ENCODE results near the gene DSCAML1.

Gene DSCAML1

DNA sequence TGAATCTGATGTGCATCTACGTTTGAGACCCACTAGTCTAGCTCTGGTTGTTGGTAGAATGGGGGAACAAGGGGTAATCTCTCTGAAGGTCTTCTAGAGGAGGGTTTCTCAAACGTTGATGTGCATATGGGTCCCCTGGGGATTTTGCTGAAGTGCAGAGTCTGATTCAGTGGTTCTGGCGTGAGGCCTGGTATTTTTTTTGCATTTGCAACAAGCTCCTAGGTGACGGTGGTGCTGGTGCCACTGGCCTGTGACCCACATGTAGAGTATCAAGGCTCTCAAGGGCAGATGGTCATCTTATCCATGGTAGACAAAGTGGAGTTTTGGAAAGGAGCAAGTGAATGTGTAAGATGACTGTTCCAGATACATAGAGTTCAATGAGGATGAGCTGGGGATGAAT, 372.2 kb downstream of the DSCAML1 start:
- in situ Hi-C loops (cut with HindIII; ENCODE audit: low sequenced_read_pairs): no loop called here

DNA sequence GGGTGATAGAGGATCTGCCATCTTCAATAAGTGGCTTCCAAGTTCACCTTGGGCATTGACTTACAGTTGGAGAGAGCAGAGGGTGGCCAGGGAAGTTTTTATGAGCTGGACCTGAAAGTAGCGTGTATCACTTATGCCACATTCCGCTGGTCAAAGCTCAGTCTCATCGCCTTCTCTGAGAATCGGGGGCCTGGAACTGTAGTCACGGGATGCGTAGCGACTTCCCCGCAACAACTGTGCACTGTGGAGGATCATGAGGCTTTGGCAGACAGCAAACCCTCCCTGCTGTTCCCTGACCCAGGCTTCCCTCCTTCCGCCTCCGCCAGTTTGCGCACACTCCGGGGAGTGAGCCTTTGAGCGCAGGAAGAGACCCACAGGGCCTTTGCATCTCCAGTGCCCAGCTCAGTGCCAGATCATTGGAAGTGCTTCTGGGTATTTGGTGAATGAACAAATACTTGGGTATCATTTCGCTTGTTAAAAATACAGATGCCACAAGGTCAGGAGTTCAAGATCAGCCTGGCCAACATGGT, 373.9 kb downstream of the DSCAML1 start:
- in situ Hi-C loops (cut with HindIII; ENCODE audit: low sequenced_read_pairs): no loop called here

DNA sequence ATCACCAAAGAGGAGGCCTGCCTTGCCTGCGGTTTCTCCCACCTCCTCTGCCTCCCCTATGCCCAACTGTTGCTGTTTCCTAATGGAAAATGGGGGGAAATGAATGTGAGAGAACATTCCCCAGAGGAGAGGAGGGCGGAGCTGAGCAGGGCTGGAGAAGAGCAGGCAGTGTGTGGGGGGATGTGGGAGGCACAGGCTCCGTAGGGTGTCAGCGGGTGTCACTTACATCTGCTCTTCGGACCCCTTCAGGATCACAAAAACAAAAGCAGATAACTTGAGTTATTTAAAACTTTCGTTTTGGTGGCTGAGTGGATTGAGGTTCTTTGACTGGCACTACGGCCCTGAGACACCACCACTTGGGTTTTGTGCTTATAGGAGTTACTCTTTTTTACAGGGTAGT, 375.5 kb downstream of the DSCAML1 start:
- in situ Hi-C loops (cut with HindIII; ENCODE audit: low sequenced_read_pairs): no loop called here

DNA sequence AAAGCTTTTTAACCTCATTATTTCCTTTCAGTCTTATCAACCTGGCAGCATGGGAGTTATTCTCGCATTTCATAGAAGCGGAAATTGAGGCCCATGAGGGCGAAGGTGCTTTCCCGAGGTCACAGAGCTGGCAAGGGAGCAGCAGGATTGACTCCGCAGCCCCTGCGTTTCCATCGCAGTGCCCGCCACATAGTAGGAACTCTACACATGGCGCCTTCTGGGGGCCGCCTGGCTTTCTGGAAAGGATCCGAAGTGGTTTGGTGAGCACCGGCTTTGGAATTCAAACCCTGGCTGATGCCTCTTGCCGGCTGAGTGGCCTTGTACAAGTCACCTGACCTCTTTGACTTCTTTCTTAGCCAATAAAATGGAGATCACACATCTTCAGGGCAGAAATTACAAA, 376.0 kb downstream of the DSCAML1 start:
- in situ Hi-C loops (cut with HindIII; ENCODE audit: low sequenced_read_pairs): no loop called here

DNA sequence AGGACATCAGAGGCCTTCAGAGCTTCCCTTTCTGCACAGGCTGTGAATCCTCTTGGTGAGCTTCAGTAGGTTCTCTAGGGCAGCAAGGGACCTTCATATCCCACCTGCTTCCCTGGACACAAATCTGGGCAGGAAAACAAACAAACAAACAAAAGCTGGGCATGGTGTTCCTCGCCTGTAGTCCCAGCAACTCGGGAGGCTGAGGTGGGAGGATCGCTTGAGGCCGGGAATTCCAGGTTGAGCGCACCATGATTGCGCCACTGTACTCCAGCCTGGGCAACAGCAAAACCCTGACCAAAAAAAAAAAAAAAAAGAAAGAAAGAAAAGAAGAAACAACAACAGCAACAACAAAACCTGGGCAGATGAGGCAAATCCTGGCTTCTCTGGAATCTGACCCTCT, 376.4 kb downstream of the DSCAML1 start:
- in situ Hi-C loops (cut with HindIII; ENCODE audit: low sequenced_read_pairs): no loop called here

DNA sequence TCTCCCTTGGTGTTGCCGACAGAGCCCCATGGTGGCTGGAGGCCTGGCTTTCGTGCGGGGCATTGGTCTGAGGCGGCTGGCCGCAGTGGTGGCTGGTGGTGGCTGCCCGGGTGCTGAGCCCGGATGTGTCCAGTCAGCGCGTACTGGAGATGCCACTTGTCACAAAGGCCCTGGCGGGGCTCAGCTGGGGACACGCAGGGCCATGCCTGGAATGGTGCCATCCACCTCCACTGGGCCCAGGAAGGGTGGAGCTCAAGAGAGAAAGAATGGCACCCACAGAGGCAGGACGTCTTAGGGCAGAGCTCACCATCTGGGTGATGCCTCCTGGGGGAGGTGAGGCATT, 376.9 kb downstream of the DSCAML1 start:
- in situ Hi-C loops (cut with HindIII; ENCODE audit: low sequenced_read_pairs): no loop called here

DNA sequence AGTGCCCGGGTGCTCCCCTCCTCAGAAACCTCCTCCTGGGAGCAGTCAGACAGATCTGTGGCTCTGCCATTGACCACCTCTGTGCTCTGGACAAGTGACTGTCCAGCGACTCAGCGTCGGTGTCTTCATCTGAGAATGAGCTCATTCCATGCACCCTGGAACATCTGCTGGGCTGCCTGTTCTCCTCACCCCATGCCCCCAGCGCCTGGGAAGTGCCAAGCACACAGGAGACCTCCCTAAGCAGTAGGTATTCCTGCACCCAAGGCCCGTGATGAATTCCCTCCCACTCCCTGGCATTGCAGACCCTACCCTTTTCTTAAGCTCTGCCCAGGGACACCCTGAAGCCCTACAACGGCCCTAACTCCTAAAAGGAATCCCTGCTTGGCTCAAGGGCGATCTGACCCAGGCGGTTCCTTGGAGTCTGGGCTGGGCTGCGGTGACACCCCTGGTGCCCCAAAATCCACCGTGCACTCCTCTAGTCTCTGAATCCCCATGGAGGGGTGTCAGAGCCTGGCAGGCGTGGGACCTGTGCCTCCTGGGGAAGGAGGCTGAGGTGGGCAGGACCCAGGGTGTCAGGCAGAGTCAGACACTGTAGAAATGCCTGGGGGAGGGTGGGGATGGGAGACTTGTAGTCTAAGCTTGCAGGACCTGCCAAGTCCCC, 377.4 kb downstream of the DSCAML1 start:
- in situ Hi-C loops (cut with HindIII; ENCODE audit: low sequenced_read_pairs): no loop called here

DNA sequence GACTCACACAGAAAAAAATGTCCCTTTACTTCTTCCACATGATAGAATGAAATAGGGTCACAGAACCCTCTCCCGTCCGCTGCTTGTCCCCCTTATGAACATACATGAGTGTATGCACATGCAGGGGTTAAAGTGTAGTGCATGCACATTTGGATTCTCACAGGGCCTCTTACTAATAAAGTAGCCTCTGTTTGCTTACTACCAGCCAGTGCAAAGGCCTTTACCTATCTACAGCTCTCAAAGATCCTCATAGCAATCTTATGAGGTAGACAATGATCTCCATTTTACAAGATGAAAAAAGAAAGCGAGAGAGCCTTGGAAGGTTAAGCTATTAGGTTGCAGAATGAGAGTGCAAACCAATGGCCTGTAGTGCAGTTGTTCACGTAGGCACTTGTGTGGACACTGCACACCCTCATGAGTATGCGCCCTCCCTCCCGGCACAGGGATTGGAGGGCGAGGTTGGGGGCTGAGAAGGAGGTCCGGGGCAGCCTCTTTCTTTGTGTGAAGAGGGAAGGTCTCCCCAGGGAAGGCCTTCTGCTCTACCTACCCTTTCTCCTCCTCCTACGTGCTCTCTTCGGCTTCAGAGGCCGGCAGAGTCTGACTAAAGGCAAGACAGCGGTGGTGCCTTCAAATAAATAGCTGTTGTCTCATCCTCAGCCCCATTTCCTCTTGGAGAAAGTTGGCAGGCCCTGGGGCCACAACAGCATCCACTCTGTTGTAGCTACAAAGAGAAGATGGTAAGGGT, 378.1 kb downstream of the DSCAML1 start:
- in situ Hi-C loops (cut with HindIII; ENCODE audit: low sequenced_read_pairs): no loop called here

DNA sequence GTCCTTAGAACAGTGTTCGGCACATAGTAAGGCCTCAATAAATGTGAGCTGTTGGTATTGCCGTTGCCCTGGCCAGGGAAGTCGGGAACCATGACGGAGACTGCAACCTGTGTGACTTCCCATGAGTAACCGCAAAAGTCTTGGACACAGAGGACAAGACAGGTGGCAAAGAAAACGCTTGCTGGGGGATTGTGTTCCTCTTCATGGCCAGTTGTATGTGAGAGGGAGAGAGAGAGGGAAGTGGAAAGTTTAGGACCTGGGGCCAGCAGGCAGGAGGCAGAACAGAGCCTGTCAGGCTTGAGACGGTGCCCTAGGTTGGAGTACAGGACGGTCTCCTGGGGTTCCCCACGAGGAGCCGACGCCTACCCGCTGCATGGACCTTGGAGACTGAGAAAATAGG, 379.2 kb downstream of the DSCAML1 start:
- in situ Hi-C loops (cut with HindIII; ENCODE audit: low sequenced_read_pairs): no loop called here

DNA sequence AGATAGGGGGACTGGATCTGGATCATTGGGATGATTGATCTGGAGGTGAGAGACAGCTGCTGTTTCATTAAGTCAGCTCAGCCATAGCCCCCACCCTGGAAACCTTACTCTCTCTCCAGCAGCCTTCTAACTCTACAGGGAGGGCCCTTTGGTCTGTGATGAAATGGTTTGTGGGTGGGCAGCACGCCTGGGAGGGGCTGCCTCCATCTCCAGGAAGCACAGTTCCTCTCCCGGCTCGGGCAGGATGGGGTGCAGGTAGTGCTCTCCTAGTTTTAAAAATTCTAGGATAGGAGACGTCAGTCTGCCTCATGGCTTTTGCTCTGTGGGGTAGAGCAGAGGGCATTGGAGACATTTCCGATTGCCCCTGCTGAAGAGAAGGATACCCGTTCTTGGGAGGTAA, 379.7 kb downstream of the DSCAML1 start:
- in situ Hi-C loops (cut with HindIII; ENCODE audit: low sequenced_read_pairs): no loop called here

DNA sequence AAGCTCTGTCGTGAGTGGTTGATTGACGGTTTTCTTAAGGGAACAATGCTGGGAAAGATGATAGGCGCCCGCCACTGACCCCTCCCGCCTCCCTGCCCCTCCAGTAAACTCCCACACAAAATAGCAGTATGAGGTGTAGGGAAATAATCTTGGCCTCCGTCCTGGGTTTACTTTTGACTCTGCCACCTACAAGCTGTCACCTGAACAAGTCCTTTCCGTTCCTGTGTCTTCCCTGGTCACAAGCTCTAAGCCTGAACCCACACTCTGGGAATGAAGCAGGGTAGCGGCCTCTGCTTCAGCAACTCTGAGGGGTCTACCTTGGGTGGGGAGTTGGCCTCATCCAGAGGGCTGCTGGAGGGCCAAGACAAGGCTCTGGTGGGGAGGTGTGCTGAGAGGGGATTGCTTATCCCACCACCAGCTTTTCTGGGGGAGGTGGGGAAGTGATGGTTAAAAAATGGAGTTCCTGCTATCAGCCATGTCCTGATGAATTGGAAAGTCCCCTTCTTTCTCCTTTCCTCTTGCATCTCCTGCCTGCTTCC, 381.6 kb downstream of the DSCAML1 start:
- in situ Hi-C loops (cut with HindIII; ENCODE audit: low sequenced_read_pairs): no loop called here

DNA sequence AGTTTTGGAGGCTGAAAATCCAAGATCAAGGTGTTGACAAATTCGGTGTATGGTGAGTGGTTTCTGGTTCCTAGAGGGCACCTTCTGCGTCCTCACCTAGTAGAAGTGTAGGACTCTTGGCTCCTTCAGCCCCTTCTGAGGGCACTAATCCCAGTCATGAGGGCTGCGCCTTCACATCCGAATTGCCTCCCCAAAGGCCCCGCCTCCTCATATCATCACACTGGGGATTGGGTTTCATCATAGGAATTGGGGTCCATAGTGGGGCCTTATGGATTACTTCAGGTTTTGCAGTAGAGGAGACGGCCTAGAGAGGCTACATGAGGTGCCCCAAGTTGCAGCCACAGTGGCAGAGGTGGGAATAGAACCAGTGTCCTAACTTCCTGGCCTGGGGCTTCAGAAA, 382.3 kb downstream of the DSCAML1 start:
- in situ Hi-C loops (cut with HindIII; ENCODE audit: low sequenced_read_pairs): no loop called here

DNA sequence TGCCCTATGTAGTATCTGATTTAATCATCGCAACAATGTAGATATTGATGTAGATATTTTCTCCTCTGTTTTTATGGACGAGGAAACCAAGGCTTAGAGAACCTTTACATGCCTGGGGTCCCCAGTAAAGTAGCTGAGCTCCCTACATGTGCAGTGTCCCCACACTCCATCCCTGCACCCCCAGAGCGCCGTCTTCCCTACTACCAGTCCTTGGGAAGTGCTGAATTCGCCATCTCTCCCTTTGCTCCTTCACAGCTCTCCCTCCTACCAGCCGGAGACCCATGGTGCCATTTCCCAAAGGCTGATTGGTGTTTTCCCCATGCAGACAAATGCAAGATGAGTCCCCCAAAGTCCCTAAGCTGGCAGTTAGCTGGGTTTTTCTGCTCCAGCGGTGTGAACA, 383.4 kb downstream of the DSCAML1 start:
- in situ Hi-C loops (cut with HindIII; ENCODE audit: low sequenced_read_pairs): no loop called here

DNA sequence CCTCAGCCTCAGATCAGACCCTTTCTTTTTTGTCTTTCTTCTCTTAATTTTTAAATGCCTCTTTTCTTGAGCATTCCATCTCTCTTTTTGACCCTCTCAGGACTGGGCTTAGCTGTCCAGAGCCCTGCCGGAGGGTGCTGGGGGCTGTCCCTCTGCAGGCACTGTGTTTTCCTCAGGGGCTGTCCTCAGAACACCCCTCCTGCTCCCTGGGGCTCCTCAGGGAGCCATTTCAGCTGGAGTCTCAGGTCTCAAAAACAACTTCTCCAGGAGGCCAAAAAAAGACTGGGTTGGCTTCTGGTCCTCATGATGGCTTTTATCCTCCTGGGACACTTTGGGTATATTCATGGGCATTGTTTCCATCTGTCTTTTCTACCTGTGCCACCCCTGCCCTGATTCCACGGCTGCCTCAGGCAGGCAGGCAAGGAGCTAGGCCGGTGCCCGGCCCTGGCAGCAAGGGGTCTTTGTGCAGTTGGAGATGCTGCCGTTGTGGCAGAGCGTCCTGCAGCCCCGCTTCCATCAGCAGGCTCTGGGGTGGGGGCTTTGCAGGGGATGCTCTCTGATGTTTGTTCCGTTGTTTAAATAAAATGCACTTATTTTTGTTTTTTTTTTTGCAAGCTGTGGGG, 384.3 kb downstream of the DSCAML1 start:
- in situ Hi-C loops (cut with HindIII; ENCODE audit: low sequenced_read_pairs): no loop called here

DNA sequence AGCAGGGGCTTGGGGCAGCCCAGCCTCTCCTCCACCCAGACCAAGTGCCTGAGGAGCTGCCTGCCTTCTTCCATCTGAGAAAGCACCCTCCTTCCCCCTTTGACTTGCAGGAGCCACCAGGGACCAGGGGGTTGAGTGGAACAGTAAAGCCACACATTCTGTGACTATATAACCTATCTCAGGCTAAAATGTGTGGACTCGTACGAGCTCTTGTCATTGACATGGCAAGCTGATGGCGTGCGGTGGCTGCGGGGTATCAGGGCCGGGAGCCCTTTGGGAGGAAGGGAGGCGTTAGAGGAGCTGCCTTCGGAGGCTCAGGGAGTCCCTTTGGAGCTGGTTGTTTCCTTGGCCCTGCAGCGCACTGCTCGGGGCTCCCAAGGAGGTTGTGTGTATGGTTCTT, 384.8 kb downstream of the DSCAML1 start:
- in situ Hi-C loops (cut with HindIII; ENCODE audit: low sequenced_read_pairs): no loop called here

DNA sequence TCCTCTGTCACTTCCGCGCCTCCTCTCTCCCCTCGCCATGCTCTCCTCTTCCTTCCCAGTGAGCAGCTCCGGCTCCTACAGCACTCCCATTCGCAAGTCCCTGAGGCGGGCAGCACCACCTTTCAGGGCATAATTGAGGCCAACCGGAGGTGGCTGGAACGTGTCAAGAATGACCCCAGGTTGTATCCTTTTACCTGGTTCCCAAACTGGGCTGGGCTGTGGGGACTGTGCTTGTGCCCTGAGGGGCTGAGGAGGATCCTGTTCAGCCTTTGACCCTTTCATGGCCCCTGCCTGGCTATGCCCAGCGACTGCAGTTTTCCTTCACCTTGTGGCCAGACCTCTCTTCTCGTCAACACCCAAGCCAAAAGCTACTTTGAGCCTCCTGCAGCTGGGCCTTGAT, 385.3 kb downstream of the DSCAML1 start:
- in situ Hi-C loops (cut with HindIII; ENCODE audit: low sequenced_read_pairs): no loop called here

DNA sequence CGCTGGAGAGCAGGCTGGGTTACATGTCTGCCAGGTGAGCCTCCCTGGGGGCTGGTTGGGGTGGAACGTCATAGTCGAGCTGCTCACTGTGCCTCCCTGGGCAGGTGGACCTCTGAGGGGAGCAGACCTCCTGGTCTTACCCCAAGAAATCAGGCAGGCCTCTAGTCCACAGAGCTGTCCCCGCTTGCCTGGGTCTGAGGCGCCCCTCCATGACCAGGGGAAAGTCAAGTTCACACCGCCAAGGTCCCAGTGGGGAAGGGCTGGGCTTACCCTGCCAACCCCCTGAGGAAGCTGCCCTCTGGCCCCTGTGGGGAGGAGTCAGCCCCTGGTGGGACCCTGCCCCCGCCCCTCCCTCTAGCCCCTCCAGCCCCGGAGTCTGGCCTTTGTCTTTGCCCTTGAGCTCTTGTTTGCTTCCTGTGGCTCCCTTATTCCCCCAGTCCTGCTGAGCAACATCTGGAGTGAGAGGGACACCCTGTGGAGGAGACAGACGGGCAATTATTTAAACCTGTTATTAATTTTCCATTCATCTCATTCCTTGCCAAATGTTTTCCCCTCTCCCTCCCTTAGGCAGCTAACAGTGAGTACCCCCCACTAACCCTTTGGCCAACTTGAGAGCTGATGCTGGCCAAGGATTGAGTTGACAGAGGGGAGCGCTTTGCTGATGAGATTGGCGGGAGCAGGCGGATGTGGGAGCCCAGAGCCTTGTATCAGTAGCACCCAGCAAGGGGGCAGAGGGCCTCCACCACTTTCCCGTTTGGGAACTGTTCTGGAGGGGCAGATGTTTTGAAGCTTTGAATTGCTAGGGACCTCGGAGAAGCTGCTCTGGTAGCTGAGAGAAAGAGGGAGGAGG, 385.9 kb downstream of the DSCAML1 start:
- in situ Hi-C loops (cut with HindIII; ENCODE audit: low sequenced_read_pairs): no loop called here

DNA sequence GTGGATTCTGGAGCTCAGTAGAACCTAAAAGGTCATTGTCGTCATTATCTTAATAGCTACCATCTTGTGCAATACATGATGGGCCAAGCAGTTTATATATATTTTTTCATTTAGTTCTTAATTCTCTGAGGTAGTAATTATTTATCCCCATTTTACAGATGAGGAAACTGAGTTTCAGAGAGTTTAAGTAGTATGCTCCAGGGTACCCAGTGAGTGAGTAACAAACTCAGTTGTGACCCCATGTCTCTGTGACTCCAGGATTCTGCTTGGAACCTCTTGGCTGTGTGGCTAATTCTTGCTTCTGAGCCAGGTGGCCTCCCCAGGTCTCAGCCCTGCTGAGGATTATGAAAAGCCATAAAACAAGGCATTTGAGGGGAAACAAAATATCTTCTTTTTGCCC, 386.8 kb downstream of the DSCAML1 start:
- in situ Hi-C loops (cut with HindIII; ENCODE audit: low sequenced_read_pairs): no loop called here

DNA sequence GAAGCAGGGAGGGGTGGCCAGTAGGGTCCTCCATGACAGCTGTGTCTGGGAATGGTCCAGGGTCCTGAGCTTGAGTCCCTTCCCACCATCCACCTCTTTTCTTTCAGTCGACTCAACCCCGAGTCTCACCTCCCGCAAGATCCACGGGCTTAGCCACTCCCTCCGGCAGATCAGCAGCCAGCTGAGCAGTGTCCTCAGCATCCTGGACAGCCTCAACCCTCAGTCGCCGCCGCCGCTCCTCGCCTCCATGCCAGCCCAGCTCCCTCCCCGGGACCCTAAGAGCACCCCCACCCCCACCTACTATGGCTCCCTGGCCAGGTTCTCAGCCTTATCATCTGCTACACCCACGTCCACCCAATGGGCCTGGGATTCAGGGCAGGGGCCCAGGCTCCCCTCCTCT, 387.5 kb downstream of the DSCAML1 start:
- in situ Hi-C loops (cut with HindIII; ENCODE audit: low sequenced_read_pairs): no loop called here

DNA sequence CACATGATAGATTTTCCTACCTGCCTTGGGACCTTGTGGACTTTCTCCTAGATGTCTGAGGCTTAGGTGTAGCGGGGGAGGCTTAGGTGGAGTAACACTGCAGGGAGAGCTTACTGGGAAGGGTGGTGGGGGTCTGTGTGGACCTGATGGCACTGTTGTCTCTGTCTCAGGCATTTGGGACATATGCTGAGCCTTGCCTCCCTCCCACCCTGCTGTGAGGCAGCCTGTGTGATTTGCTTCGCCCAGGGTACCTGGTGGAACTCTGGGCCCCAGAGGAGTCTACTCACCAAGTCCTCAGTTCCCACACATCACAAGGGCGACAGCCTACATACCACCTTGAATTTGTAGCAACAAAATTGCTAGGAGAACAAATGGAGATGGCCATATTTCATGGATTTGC, 388.7 kb downstream of the DSCAML1 start:
- in situ Hi-C loops (cut with HindIII; ENCODE audit: low sequenced_read_pairs): no loop called here

DNA sequence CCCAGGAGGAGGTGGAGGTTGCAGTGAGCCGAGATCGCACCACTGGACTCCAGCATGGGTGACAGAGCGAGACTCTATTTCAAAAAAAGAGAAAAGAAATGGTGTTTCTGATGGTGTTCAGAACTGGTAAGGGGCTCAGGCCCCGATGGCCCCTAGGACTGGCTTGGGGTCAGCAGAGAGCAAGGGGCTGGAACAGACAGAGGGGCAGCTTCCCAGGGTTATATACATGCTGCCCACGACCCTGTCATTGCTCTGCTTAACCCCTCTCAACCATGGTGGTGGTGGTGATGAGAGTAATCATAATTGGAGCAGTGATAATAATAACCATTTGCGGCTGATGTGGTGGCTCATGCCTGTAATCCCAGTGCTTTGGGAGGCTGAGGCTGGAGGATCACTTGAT, 390.0 kb downstream of the DSCAML1 start:
- in situ Hi-C loops (cut with HindIII; ENCODE audit: low sequenced_read_pairs): no loop called here
